ENCODE data around the gene ACOT11. TPM values are rescaled to one million over a fixed set of nuclear protein-coding genes. Genes with fewer than 3 reads are reported as not detected.

Gene ACOT11
- total and polyA plus RNA-seq, 2 of the 4 experiments (the other 2 are of a cell fraction) = 2.5 to 2.7 TPM

Small RNAs within 50 kb of the gene (microRNA-seq; reads per million reads assigned to microRNA genes)
- gene AC099796.2 (ENCODE audit: insufficient read depth, insufficient read length) = not detected

Small RNAs within 50 kb of the gene (small RNA-seq; reads per million reads assigned to genes)
- gene AC099796.2 = 0 reads per million in 5 experiments

Other genes starting within 250 kb of the ACOT11 start
- gene SSBP3, start 141.8 kb upstream of the ACOT11 start, total RNA-seq (2012; rRNA removed) = 9.7 and 10.9 TPM in 2 replicates
- 39.6 and 40.6 TPM in 2 replicates for gene SSBP3, start 141.8 kb upstream of the ACOT11 start, polyA plus RNA-seq (2012; rRNA removed)
- not detected in 2 replicates for gene FAM151A, start 75.3 kb downstream of the ACOT11 start, total RNA-seq (2012; rRNA removed)
- gene FAM151A, start 75.3 kb downstream of the ACOT11 start, polyA plus RNA-seq (2012; rRNA removed) = not detected in 2 replicates
- gene MROH7, start 93.6 kb downstream of the ACOT11 start, total RNA-seq (2012; rRNA removed) = not detected in 2 replicates
- 0.06 TPM in 1 of 2 replicates, not detected in the other for gene MROH7, start 93.6 kb downstream of the ACOT11 start, polyA plus RNA-seq (2012; rRNA removed)
- 27.1 and 35.3 TPM in 2 replicates for gene TTC4, start 167.6 kb downstream of the ACOT11 start, total RNA-seq (2012; rRNA removed)
- 18.0 and 21.6 TPM in 2 replicates for gene TTC4, start 167.6 kb downstream of the ACOT11 start, polyA plus RNA-seq (2012; rRNA removed)
- gene PARS2, start 216.3 kb downstream of the ACOT11 start, total RNA-seq (2012; rRNA removed) = 6.1 and 6.3 TPM in 2 replicates
- 2.9 and 3.4 TPM in 2 replicates for gene PARS2, start 216.3 kb downstream of the ACOT11 start, polyA plus RNA-seq (2012; rRNA removed)